Nephron (organoid): ENCODE data around the gene VDAC2.

ENCODE experiments used
- H3K27ac Mint-ChIP-seq, 3 experiments: 2 replicates each; pipeline ENCODE4 v1.8.0; 2020; ENCODE audit warnings: mixed read lengths in 3 of 3, mild to moderate bottlenecking in 2 of 3, moderate library complexity in 1 of 3
- H3K27me3 Mint-ChIP-seq: 2 replicates; pipeline ENCODE4 v1.8.0; 2021; ENCODE audit warnings: low read depth, mild to moderate bottlenecking, moderate library complexity, mixed read lengths
- H3K36me3 Mint-ChIP-seq: 2 replicates; pipeline ENCODE4 v1.8.0; 2020; ENCODE audit warnings: low read depth, mixed read lengths
- H3K4me1 Mint-ChIP-seq: 2 replicates; pipeline ENCODE4 v1.8.0; 2020; ENCODE audit warnings: mixed read lengths
- H3K4me3 Mint-ChIP-seq, 3 experiments: 2 replicates each; pipeline ENCODE4 v1.8.0; 2020; ENCODE audit warnings: mild to moderate bottlenecking in 3 of 3, mixed read lengths in 3 of 3, moderate library complexity in 2 of 3
- H3K9me3 Mint-ChIP-seq: 2 replicates; pipeline ENCODE4 v1.8.0; 2020; ENCODE audit warnings: mixed read lengths
- CTCF ChIP-seq, 3 experiments: fragments of 200-600 bp; sonication (generic); IDR thresholded peaks; one replicate each; pipeline ENCODE4 v1.5.0; 2021; ENCODE audit warnings: antibody characterized with exemption in 3 of 3; ENCODE audit not compliant: unreplicated experiment in 3 of 3

VDAC2 gene

GRCh38 chr10:75247797-75248196 lies 37.2 kb downstream of the VDAC2 start:
- Mint-ChIP-seq H3K4me1 (no peaks in the 10 kb centered on the region), H3K27ac (no peak overlapping the region), H3K4me3 (no peak overlapping the region), H3K27me3 (peaks cover 2% of the 10 kb centered on the region), H3K36me3 (no peaks in the 10 kb centered on the region), H3K9me3 (peaks cover 14% of the 10 kb centered on the region)
- TF ChIP-seq CTCF (IDR thresholded peaks at IDR 0.05; ENCODE audit: unreplicated experiment in 3 of 3) = no peak

GRCh38 chr10:75250934-75251333 lies 40.3 kb downstream of the VDAC2 start:
- TF ChIP-seq CTCF (IDR thresholded peaks at IDR 0.05; ENCODE audit: unreplicated experiment in 3 of 3) = no peak
- no peaks in the 10 kb centered on the region for H3K4me1 Mint-ChIP-seq

GRCh38 chr10:75253281-75254220 lies 43.0 kb downstream of the VDAC2 start:
- Mint-ChIP-seq H3K27me3 (peaks cover 6% of the 10 kb centered on the region), H3K9me3 (peaks cover 29% of the 10 kb centered on the region), H3K27ac (no peak overlapping the region), H3K4me1 (no peaks in the 10 kb centered on the region), H3K4me3 (no peak overlapping the region), H3K36me3 (peaks cover 9% of the 10 kb centered on the region)
- TF ChIP-seq CTCF (IDR thresholded peaks at IDR 0.05; ENCODE audit: unreplicated experiment in 3 of 3) = no peak

More at GRCh38 chr10:75250934-75251333, 40.3 kb downstream of the VDAC2 start:
- peaks cover 6% of the 10 kb centered on the region for H3K27me3 Mint-ChIP-seq
- no peak overlapping the region for H3K27ac Mint-ChIP-seq
- peaks cover 29% of the 10 kb centered on the region for H3K9me3 Mint-ChIP-seq
- peaks cover 9% of the 10 kb centered on the region for H3K36me3 Mint-ChIP-seq
- H3K4me3 Mint-ChIP-seq = no peak overlapping the region

- Mint-ChIP-seq H3K27ac (no peak overlapping the region), H3K4me1 (no peaks in the 10 kb centered on the region), H3K27me3 (peaks cover 6% of the 10 kb centered on the region), H3K9me3 (peaks cover 30% of the 10 kb centered on the region), H3K36me3 (peaks cover 9% of the 10 kb centered on the region), H3K4me3 (no peak overlapping the region)
- TF ChIP-seq CTCF (IDR thresholded peaks at IDR 0.05; ENCODE audit: unreplicated experiment in 3 of 3) = no peak
These were observed 44.1 kb downstream of the VDAC2 start for GRCh38 chr10:75254739-75255138.

- Mint-ChIP-seq H3K27ac (no peak overlapping the region), H3K4me1 (peaks cover 6% of the 10 kb centered on the region), H3K9me3 (peaks cover 7% of the 10 kb centered on the region), H3K36me3 (no peaks in the 10 kb centered on the region), H3K4me3 (no peak overlapping the region), H3K27me3 (peaks cover 29% of the 10 kb centered on the region)
- no peak for TF ChIP-seq CTCF (IDR thresholded peaks at IDR 0.05; ENCODE audit: unreplicated experiment in 3 of 3)
These were observed 50.4 kb downstream of the VDAC2 start for GRCh38 chr10:75260990-75261389.
